ENCODE data around the gene MAMDC2.

- TF ChIP-seq POLR2AphosphoS5 (IDR thresholded peaks at IDR 0.05; ENCODE audit: borderline replicate concordance, low read depth, low read length): no peak
- TF ChIP-seq EZH2 (IDR thresholded peaks at IDR 0.05): no peak
- no peak for TF ChIP-seq FOXP2 (optimal IDR thresholded peaks at IDR 0.05; ENCODE audit: control extremely low read depth, extremely low read length, insufficient read depth)
Observed at GRCh38 chr9:70127036-70127435, 83.4 kb downstream of the MAMDC2 start.

All from SK-N-MC (cell line).